GM15510 (cell line): ENCODE data around the gene CD36.

Experiments used
- POLR2A ChIP-seq: IDR thresholded peaks from 3 replicates; pipeline ENCODE4 v1.6.1; 2011; ENCODE audit warnings: borderline replicate concordance; ENCODE audit not compliant: insufficient read length; ENCODE audit errors: extremely low read depth

Gene CD36

DNA sequence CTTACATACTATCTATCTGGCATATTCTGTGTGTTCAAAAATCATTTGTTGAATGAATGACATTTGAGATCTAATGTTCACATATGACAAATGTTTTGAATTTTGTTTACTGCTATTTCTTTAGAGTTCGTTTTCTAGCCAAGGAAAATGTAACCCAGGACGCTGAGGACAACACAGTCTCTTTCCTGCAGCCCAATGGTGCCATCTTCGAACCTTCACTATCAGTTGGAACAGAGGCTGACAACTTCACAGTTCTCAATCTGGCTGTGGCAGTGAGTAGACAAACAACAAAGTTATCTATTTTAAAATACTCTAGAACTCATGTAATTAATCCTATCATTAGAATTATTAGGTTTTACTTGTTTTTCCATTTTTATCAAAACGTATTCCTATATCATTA, 22.5 kb downstream of the CD36 start:
- TF ChIP-seq POLR2A = no peak

- no peak for TF ChIP-seq POLR2A
Observed at GRCh38 chr7:80661729-80662128, 23.3 kb downstream of the CD36 start.

GRCh38 chr7:80662252-80662651, 23.8 kb downstream of the CD36 start:
- TF ChIP-seq POLR2A = no peak

DNA sequence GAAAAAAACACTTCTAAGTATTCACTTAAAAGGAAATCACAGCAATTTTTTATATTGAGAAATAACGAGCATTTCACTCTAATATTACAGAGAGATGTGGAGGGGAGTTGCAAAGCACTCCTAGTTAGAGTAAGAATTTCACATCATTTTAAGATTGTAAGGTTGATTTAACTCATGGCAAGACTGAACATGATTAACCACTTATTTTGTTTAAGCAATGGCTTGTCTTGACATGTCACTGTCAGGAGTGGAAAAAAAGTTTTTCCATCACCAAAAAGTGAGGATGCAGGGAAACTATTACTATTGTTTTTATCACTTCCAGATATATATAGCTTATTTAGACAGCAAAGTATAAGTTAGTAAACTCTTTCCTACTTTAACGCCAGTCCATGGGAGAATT, 27.1 kb downstream of the CD36 start:
- no peak for TF ChIP-seq POLR2A

DNA sequence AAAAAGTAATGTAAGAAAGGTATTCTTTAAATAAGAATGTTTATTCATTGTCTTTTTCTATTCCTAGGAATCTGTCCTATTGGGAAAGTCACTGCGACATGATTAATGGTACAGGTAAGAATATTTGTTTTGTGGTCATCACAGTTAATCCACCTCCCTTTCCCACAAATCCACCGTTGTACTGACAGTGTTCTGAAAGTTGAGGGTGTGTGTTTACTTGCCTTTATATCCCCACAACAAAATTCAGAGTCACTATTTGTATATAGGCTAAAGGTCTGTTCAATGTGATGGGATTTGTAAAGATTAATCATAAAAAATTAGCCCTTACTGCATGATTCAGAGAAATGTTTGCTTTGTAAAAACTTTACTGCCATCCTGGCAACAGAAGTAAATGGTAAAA, 27.9 kb downstream of the CD36 start:
- no peak for TF ChIP-seq POLR2A

- no peak for TF ChIP-seq POLR2A
Observed at GRCh38 chr7:80671744-80672143, 33.3 kb downstream of the CD36 start.

GRCh38 chr7:80675090-80675489, 36.6 kb downstream of the CD36 start:
- no peak for TF ChIP-seq POLR2A

GRCh38 chr7:80676404-80676803, 38.0 kb downstream of the CD36 start:
- no peak for TF ChIP-seq POLR2A

GRCh38 chr7:80677629-80678028, 39.2 kb downstream of the CD36 start:
- no peak for TF ChIP-seq POLR2A

GRCh38 chr7:80678707-80679106, 40.3 kb downstream of the CD36 start:
- no peak for TF ChIP-seq POLR2A

- TF ChIP-seq POLR2A = no peak
Observed at GRCh38 chr7:80679921-80680907, 41.8 kb downstream of the CD36 start.

GRCh38 chr7:80681272-80681885, 42.9 kb downstream of the CD36 start:
- no peak for TF ChIP-seq POLR2A

DNA sequence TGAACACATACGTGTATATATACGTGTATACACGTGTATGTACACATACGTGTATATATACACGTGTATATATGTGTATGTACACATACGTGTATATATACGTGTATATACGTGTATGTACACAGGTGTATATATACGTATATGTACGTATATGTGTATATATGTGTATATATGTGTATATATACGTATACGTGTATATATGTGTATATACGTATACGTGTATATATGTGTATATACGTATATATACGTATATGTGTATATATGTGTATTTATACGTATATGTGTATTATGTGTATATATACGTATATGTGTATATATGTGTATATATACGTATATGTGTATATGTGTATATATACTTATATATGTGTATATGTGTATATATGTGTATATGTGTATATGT, 44.3 kb downstream of the CD36 start:
- TF ChIP-seq POLR2A = no peak

- no peak for TF ChIP-seq POLR2A
Observed at GRCh38 chr7:80686576-80686975, 48.1 kb downstream of the CD36 start.

- no peak for TF ChIP-seq POLR2A
Observed at GRCh38 chr7:80699045-80699638, 60.7 kb downstream of the CD36 start.

- no peak for TF ChIP-seq POLR2A
Observed at GRCh38 chr7:80699721-80700256, 61.3 kb downstream of the CD36 start.

DNA sequence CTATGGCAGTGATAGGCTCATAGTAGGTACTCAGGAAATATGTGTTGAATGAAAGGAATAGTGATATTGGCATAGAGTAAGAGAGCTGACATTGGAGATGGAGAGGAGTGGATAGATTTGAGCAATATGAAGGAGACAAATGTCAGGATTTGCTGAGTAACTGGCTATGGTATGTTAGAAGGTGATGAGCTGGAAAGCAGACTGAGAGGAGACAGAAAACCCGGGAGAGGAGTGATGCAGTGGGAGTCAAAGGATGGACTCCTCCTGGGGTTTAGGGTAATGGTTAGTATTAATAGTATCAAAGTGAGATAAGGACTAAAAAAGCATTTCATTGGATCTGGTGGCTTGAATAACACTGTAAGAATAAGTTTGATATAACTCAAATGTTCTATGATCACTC, 64.8 kb downstream of the CD36 start:
- no peak for TF ChIP-seq POLR2A
